Peyer's patch (tissue), 4 donors: ENCODE data around the gene LMLN.

Experiments
- POLR2A ChIP-seq, 2 donors: fragments of 450-650 bp; IDR thresholded peaks; one replicate each; pipeline ENCODE4 v1.5.1; 2017; ENCODE audit warnings: antibody characterized with exemption in 2 of 2, mild to moderate bottlenecking in 2 of 2, moderate library complexity in 2 of 2
- TF ChIP-seq, protein P1 (sequence below), 6 experiments: fragments of 450-650 bp in 4 of 6; fragments of 200-600 bp in 2 of 6; sonication (generic) in 1 of 6; IDR thresholded peaks; one replicate each; pipeline ENCODE4 v1.5.1; 2017 to 2019; ENCODE audit warnings: antibody characterized with exemption in 6 of 6, mild to moderate bottlenecking in 3 of 6, moderate library complexity in 1 of 6

- TF ChIP-seq, protein P1, sequence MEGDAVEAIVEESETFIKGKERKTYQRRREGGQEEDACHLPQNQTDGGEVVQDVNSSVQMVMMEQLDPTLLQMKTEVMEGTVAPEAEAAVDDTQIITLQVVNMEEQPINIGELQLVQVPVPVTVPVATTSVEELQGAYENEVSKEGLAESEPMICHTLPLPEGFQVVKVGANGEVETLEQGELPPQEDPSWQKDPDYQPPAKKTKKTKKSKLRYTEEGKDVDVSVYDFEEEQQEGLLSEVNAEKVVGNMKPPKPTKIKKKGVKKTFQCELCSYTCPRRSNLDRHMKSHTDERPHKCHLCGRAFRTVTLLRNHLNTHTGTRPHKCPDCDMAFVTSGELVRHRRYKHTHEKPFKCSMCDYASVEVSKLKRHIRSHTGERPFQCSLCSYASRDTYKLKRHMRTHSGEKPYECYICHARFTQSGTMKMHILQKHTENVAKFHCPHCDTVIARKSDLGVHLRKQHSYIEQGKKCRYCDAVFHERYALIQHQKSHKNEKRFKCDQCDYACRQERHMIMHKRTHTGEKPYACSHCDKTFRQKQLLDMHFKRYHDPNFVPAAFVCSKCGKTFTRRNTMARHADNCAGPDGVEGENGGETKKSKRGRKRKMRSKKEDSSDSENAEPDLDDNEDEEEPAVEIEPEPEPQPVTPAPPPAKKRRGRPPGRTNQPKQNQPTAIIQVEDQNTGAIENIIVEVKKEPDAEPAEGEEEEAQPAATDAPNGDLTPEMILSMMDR (IDR thresholded peaks at IDR 0.05): no peak
- no peak for TF ChIP-seq POLR2A (IDR thresholded peaks at IDR 0.05)
These were observed 522 bp upstream of the LMLN start for GRCh38 chr3:197959500-197959890.
